H1 (cell line): Measurements from ENCODE around the gene BOLA2B.

Experiments used
- GABPA ChIP-seq: IDR thresholded peaks from 2 replicates; pipeline ENCODE4 v1.6.1; 2011; ENCODE audit warnings: mild to moderate bottlenecking, low read length, moderate library complexity, borderline replicate concordance; ENCODE audit not compliant: insufficient read depth
- GTF2F1 ChIP-seq: IDR thresholded peaks from 2 replicates; pipeline ENCODE4 v1.6.1; 2012; ENCODE audit warnings: low read depth, low read length, improper control_type of control experiment, borderline replicate concordance
- POLR2AphosphoS5 ChIP-seq: IDR thresholded peaks from 2 replicates; pipeline ENCODE4 v1.6.1; 2011; ENCODE audit warnings: low read depth, low read length
- SIN3A ChIP-seq, 2 experiments: IDR thresholded peaks in 1 of 2; conservative IDR thresholded peaks in 1 of 2; 2 replicates each; pipeline ENCODE4 v1.6.1; 2011 to 2012; ENCODE audit warnings: low read length in 2 of 2, improper control_type of control experiment in 1 of 2, low read depth in 1 of 2, mild to moderate bottlenecking in 1 of 2
- ZNF274 ChIP-seq: IDR thresholded peaks from 2 replicates; pipeline ENCODE4 v1.7.0; 2012; ENCODE audit warnings: low read length, borderline replicate concordance; ENCODE audit errors: extremely low read depth
- TF ChIP-seq, protein P1 (sequence below), 3 experiments: IDR thresholded peaks; 1 replicate in 2 of 3; 2 replicates in 1 of 3; pipeline versions ENCODE4 v1.5.1 to v1.6.1; 2011; ENCODE audit warnings: low read length in 3 of 3, mild to moderate bottlenecking in 3 of 3, inconsistent platforms in 2 of 3, low read depth in 1 of 3, moderate library complexity in 1 of 3; ENCODE audit not compliant: insufficient read depth in 1 of 3; ENCODE audit errors: control extremely low read depth in 1 of 3

DNA sequence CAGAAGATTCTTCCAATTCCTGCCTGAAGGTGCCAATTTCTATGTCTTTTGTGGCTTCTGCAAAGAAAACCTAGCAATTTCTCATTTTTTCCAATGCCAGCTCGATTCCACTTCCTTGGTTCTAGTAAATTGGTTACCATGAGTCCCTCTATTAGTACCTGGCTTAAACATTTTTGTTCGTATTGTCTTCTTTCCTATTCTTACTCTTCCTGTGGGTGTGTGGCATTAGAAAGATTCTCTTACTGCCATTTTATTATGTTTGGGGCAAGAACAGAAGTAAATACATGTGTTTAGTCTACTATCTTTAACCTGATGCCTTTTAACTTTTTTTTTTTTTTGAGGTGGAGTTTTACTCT, 50.1 kb downstream of the BOLA2B start:
- TF ChIP-seq GTF2F1 = no peak
- no peak for TF ChIP-seq SIN3A (conservative IDR thresholded peaks at IDR 0.05 in 1 of 2, IDR thresholded peaks at IDR 0.05 in 1 of 2; ENCODE audit: low read depth in 1 of 2, low read length in 2 of 2)
- TF ChIP-seq, protein P1, sequence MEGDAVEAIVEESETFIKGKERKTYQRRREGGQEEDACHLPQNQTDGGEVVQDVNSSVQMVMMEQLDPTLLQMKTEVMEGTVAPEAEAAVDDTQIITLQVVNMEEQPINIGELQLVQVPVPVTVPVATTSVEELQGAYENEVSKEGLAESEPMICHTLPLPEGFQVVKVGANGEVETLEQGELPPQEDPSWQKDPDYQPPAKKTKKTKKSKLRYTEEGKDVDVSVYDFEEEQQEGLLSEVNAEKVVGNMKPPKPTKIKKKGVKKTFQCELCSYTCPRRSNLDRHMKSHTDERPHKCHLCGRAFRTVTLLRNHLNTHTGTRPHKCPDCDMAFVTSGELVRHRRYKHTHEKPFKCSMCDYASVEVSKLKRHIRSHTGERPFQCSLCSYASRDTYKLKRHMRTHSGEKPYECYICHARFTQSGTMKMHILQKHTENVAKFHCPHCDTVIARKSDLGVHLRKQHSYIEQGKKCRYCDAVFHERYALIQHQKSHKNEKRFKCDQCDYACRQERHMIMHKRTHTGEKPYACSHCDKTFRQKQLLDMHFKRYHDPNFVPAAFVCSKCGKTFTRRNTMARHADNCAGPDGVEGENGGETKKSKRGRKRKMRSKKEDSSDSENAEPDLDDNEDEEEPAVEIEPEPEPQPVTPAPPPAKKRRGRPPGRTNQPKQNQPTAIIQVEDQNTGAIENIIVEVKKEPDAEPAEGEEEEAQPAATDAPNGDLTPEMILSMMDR (IDR thresholded peaks at IDR 0.05; ENCODE audit: control extremely low read depth in 1 of 3, insufficient read depth in 1 of 3, low read depth in 1 of 3, low read length in 3 of 3) = no peak
- TF ChIP-seq POLR2AphosphoS5 = no peak
- TF ChIP-seq ZNF274 = no peak
- TF ChIP-seq GABPA = no peak
